MM.1S (cell line): ENCODE measurements around the gene CELF4.

Source experiments
- CTCF ChIP-seq: fragments of 300-600 bp; sonication (generic); IDR thresholded peaks from 2 replicates; pipeline ENCODE4 v1.5.1; 2016; ENCODE audit warnings: antibody characterized with exemption, low read length, mixed read lengths
- EZH2 ChIP-seq: fragments of 300-600 bp; sonication (generic); optimal IDR thresholded peaks from 2 replicates; pipeline ENCODE3; 2017; ENCODE audit warnings: low read depth, mild to moderate bottlenecking, antibody characterized with exemption, low read length, mixed read lengths
- EZH2phosphoT487 ChIP-seq: fragments of 300-600 bp; sonication (generic); IDR thresholded peaks from 2 replicates; pipeline ENCODE4 v1.6.1; 2018; ENCODE audit warnings: antibody characterized with exemption, low read length

- TF ChIP-seq EZH2 (no peak), CTCF (no peak), EZH2phosphoT487 (no peak)
Observed at GRCh38 chr18:37421341-37422077, 144.1 kb downstream of the CELF4 start.
